ENCODE results near the gene COA1.
A peak's percentile ranks its signal among the peaks of the same experiment; 100 is the strongest.

COA1 gene

DNA sequence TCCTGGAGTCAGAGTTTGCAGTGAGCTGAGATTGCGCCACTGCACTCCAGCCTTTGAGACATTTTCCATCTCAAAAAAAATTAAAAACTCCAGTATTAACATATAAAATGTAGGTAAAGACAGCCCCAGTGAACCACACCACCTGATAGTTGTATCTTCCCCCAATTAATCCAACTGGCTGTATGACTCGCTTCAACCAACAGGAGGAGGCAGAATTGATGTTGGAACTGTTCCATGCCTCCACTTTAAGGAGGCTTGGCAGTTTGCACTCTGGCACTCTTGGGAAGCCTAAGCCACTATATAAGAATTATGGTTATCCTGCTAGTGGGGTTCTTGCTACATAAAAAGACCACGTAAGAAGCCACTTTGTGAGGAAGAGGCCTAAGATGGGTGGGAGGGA, 73.7 kb downstream of the COA1 start:
- H3K4me3 ChIP-seq (ENCODE audit: insufficient read depth, low read depth, low read length), result no peak overlapping the region
- no peaks in the 10 kb centered on the region for H3K9me3 ChIP-seq (ENCODE audit: control insufficient read depth, low read length)
- 93 to 97% methylated on average over 3 of the region's 3 CpGs for WGBS, 2 experiments
- no peak overlapping the region for H3K27ac ChIP-seq (ENCODE audit: insufficient read depth, low read depth, low read length, poor library complexity, severe bottlenecking)
- no peaks in the 10 kb centered on the region for H3K36me3 ChIP-seq (ENCODE audit: control insufficient read depth, insufficient read depth, low read length)
- H3K27me3 ChIP-seq (ENCODE audit: control insufficient read depth, insufficient read depth, low read length, poor library complexity, severe bottlenecking), result no peaks in the 10 kb centered on the region
- no peaks in the 10 kb centered on the region for H3K4me1 ChIP-seq (ENCODE audit: control insufficient read depth, insufficient read depth, low read length)

DNA sequence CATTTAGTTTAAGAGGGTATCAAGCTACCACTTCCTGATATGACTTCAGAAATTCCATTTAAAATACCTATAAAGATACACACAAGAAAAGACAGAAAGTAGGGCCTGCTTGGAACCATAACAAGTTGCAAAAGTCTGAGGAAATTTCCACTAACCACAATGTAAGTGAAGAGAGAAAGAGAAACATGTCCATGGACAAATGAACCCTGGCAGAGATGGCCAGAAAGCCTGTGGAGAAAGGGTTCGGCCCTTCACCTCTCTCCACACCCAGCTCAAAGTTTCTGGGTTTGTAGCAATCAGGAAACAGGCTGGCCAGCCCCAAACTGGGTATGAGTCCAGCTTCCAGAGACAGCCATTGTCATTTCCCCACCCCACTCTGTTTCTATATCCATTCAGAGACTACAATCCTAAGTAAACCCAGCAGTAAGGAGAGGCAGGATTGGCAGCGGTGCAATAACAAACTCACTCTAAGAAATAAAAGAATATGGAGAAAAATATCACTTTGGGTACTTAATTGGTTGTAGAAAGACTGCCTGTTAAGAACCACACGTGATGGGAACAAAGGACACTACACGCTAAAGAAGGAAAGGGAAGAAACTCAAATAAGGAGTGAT, 75.3 kb downstream of the COA1 start:
- Histone ChIP-seq H3K4me1 (ENCODE audit: control insufficient read depth, insufficient read depth, low read length) (no peaks in the 10 kb centered on the region), H3K36me3 (ENCODE audit: control insufficient read depth, insufficient read depth, low read length) (no peaks in the 10 kb centered on the region), H3K9me3 (ENCODE audit: control insufficient read depth, low read length) (no peaks in the 10 kb centered on the region), H3K27me3 (ENCODE audit: control insufficient read depth, insufficient read depth, low read length, poor library complexity, severe bottlenecking) (no peaks in the 10 kb centered on the region), H3K27ac (ENCODE audit: insufficient read depth, low read depth, low read length, poor library complexity, severe bottlenecking) (no peak overlapping the region), H3K4me3 (ENCODE audit: insufficient read depth, low read depth, low read length) (no peak overlapping the region)
- 88 to 94% methylated on average over 3 to 4 of the region's 4 CpGs for WGBS, 2 experiments

DNA sequence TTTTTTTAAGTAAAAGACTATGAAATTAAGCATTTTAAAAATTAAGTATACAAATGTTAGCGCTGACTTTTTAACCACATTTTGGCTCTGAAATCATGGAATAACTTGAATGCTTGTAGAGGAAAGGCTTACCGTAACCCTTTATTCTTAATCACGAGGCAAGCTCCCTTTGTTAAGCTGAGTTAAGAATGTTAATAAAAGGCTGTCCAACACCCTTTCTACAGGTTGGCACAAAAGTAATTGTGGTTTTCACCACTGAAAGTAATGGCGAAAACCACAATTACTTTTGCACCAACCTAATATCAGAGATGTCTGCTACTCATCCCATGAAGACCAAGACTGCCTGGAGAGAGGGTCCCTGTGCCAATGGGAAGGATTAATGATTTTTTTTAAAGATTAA, 75.9 kb downstream of the COA1 start:
- no peak overlapping the region for H3K4me3 ChIP-seq (ENCODE audit: insufficient read depth, low read depth, low read length)
- 93% methylated on average over 4 of the region's 4 CpGs for WGBS, 2 experiments
- H3K36me3 ChIP-seq (ENCODE audit: control insufficient read depth, insufficient read depth, low read length), result no peaks in the 10 kb centered on the region

DNA sequence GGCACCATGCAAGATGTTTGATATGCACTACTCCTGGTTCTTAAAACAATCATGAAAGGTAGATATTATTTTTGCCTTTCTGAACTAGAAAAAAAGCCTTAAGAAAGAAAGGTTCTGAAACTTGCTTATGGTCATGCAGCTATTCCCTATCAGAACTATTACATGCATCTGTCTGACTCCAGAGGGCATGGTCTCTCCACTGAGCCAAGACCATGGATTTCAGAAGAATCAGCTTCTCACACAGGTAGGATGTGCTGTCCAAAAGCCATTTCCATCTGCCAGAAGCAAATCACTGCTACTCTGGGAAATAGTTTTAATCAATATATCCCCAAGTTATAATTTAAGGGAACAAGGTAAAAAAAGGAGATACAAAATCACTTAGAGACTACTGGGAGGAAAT, 77.0 kb downstream of the COA1 start:
- H3K27ac ChIP-seq (ENCODE audit: insufficient read depth, low read depth, low read length, poor library complexity, severe bottlenecking), result no peak overlapping the region
- no peaks in the 10 kb centered on the region for H3K36me3 ChIP-seq (ENCODE audit: control insufficient read depth, insufficient read depth, low read length)
- H3K4me3 ChIP-seq (ENCODE audit: insufficient read depth, low read depth, low read length), result no peak overlapping the region
- H3K27me3 ChIP-seq (ENCODE audit: control insufficient read depth, insufficient read depth, low read length, poor library complexity, severe bottlenecking), result no peaks in the 10 kb centered on the region
- H3K9me3 ChIP-seq (ENCODE audit: control insufficient read depth, low read length), result no peaks in the 10 kb centered on the region
- H3K4me1 ChIP-seq (ENCODE audit: control insufficient read depth, insufficient read depth, low read length), result peaks cover 12% of the 10 kb centered on the region

More for the DNA sequence above, 75.9 kb downstream of the COA1 start:
- Histone ChIP-seq H3K27me3 (ENCODE audit: control insufficient read depth, insufficient read depth, low read length, poor library complexity, severe bottlenecking) (no peaks in the 10 kb centered on the region), H3K27ac (ENCODE audit: insufficient read depth, low read depth, low read length, poor library complexity, severe bottlenecking) (no peak overlapping the region), H3K4me1 (ENCODE audit: control insufficient read depth, insufficient read depth, low read length) (peaks cover 1% of the 10 kb centered on the region), H3K9me3 (ENCODE audit: control insufficient read depth, low read length) (no peaks in the 10 kb centered on the region)

DNA sequence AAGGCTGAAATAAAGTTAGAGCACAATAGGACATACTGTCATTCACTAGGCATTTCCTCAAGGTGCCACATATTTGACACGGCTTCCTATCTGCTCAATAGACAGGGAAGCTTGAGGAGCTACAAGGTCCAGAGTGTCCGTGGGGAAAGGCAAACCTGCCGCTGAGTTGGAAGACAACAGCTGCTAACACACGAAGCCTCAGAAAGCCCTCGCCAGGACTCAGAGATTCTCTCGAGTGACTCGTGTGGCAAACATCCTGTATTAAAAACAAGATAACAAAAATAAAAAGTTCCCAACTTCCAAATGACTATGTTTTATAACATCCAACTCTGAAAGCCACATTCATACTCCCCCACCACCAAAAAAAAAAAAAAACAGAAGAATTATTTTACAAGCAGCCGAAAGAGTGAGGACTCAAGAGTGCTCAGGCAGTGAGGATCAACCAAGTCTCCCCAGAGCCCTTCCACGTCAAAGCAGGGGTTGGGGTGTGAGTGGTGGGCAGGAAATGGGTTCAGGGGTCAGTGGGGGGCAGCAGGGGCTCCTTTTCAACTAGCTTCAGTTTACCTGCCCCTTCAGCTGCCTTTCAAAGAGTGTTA, 78.8 kb downstream of the COA1 start:
- Histone ChIP-seq H3K4me3 (ENCODE audit: insufficient read depth, low read depth, low read length) (no peak overlapping the region), H3K27ac (ENCODE audit: insufficient read depth, low read depth, low read length, poor library complexity, severe bottlenecking) (no peak overlapping the region), H3K27me3 (ENCODE audit: control insufficient read depth, insufficient read depth, low read length, poor library complexity, severe bottlenecking) (no peaks in the 10 kb centered on the region), H3K4me1 (ENCODE audit: control insufficient read depth, insufficient read depth, low read length) (peaks cover 24% of the 10 kb centered on the region), H3K36me3 (ENCODE audit: control insufficient read depth, insufficient read depth, low read length) (no peaks in the 10 kb centered on the region), H3K9me3 (ENCODE audit: control insufficient read depth, low read length) (no peaks in the 10 kb centered on the region)
- 88 to 90% methylated on average over 9 of the region's 9 CpGs for WGBS, 2 experiments

DNA sequence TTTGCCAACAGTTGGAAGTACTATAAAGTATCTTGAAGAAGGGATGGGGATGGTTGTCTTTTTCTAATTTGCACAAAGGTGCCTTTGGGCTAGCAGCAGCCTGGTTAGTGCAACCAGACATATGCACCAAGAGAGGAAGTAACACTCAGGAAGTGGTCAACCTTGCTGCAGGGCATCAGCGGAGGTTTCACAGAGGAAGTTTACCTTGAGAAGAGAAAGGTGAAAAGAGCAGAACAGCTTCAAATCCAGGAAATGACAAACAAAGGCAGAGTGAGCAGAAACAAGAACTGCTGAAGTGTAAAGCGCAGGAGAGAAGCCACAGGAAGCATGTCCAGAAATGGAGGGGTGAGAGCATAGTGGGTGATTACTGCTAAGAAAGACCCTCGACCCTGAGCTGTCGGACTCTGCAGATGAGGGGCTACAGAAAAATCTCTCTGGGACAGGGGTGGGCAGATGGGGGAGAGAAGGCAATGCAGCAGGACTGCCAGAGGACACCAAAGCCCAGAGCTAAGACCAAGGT, 79.5 kb downstream of the COA1 start:
- Histone ChIP-seq H3K27me3 (ENCODE audit: control insufficient read depth, insufficient read depth, low read length, poor library complexity, severe bottlenecking) (no peaks in the 10 kb centered on the region), H3K27ac (ENCODE audit: insufficient read depth, low read depth, low read length, poor library complexity, severe bottlenecking) (no peak overlapping the region), H3K4me3 (ENCODE audit: insufficient read depth, low read depth, low read length) (no peak overlapping the region), H3K4me1 (ENCODE audit: control insufficient read depth, insufficient read depth, low read length) (peaks cover 24% of the 10 kb centered on the region), H3K9me3 (ENCODE audit: control insufficient read depth, low read length) (no peaks in the 10 kb centered on the region), H3K36me3 (ENCODE audit: control insufficient read depth, insufficient read depth, low read length) (no peaks in the 10 kb centered on the region)
- 95% methylated on average over 4 of the region's 4 CpGs for WGBS, 2 experiments

DNA sequence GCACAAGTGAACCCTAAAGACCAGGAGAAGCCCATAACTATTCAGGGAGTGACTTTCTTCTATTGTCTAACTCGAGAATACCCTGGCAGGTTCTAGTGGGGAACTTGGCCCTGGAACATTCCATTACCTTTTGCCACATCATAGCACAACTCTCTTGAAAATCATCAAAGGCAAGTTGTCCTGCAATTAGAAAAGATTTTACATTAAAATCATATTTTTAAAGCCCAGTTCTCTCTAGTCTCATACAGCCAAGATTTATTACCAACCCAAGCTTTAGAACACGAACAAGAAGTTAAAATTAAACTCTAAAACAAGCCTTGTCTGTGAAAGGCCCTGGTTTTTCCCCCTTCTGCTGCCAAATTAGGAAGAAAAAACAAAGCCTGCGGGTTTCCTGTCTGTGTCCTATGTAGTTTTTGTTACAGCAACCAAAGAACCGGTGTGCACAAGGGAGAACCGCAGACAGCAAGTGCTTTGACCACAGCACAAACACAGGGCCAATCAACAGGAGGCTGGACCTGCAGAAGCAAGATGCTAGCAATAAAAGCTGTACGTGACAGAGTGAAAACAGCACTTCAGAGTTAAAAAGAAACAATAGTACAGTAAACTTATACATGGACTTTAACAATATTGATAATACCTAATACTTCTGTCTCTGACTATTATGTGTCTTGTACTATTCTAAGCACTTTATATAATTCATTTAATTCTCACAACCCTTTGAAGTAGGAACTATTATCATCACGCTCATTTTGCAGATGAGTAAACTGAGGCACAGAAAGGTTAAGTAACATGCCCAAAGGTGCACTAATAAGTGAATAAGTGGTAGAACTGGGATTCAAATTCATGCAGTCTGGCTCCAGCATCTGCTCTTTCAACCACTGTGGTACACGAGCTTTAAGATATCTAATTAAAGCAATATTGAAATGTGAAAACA, 80.6 kb downstream of the COA1 start:
- peaks cover 24% of the 10 kb centered on the region for H3K4me1 ChIP-seq (ENCODE audit: control insufficient read depth, insufficient read depth, low read length)
- H3K36me3 ChIP-seq (ENCODE audit: control insufficient read depth, insufficient read depth, low read length), result peaks cover under 1% of the 10 kb centered on the region
- 82 to 83% methylated on average over 8 of the region's 8 CpGs for WGBS, 2 experiments
- H3K27ac ChIP-seq (ENCODE audit: insufficient read depth, low read depth, low read length, poor library complexity, severe bottlenecking), result peak overlapping the region; percentile 18
- H3K9me3 ChIP-seq (ENCODE audit: control insufficient read depth, low read length), result no peaks in the 10 kb centered on the region
- H3K4me3 ChIP-seq (ENCODE audit: insufficient read depth, low read depth, low read length), result no peak overlapping the region
- no peaks in the 10 kb centered on the region for H3K27me3 ChIP-seq (ENCODE audit: control insufficient read depth, insufficient read depth, low read length, poor library complexity, severe bottlenecking)

DNA sequence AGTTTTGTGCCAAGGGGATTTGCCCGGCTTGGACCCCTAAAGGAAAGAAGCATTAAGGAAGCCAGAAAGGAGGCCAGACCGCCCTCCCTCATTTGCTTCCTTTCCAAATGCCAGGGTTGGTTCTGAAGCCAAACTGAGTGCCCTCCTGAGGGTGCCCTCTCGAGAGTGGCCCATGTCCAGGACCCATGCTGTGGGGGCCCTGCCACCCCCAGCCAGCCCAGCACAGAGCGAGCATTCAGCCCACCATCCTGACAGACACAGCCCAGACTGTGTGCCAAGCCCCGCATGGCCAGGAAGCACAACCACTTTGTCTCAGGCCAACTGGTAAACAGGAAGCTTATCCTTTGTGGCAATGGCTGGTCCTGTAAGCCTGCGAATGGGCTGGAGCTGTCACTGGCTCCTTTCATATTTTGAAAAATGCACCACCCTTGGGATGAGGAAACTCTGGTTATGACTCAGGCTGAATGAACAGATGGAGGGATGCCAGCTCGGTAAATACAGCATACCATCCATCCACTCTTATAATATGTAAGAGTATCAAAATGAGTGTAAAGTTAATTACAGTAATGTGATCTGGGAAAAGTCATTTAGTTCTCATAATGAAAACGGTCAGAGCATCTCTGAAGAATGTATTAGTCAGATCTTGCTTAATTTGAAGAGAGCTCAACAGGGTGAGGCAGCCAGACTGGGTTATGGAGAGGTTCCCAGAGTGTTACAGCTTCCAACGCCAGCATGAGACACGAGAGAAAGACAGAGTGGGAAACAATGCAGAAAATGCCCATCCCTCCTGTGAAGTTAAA, 81.5 kb downstream of the COA1 start:
- Histone ChIP-seq H3K4me3 (ENCODE audit: insufficient read depth, low read depth, low read length) (no peak overlapping the region), H3K9me3 (ENCODE audit: control insufficient read depth, low read length) (no peaks in the 10 kb centered on the region), H3K4me1 (ENCODE audit: control insufficient read depth, insufficient read depth, low read length) (peaks cover 24% of the 10 kb centered on the region), H3K27ac (ENCODE audit: insufficient read depth, low read depth, low read length, poor library complexity, severe bottlenecking) (peak overlapping the region; percentile 70), H3K27me3 (ENCODE audit: control insufficient read depth, insufficient read depth, low read length, poor library complexity, severe bottlenecking) (no peaks in the 10 kb centered on the region), H3K36me3 (ENCODE audit: control insufficient read depth, insufficient read depth, low read length) (peaks cover 8% of the 10 kb centered on the region)
- 68 to 73% methylated on average over 9 of the region's 10 CpGs for WGBS, 2 experiments

DNA sequence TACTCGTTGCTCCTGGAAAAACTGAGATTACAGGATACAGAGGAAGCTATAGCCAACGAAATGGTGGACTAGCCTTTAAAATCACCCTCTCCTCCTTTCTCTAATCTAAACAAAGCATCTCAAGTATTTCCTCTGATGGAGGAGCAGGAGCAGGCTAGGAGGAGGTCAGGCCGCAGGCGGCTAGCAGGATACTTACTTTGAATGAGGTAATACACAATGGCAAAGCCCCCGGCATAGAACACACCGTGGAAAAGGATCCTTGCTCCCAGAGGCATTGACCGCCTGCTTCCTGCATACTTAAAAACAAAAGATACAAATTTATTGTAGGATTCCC, 82.0 kb downstream of the COA1 start:
- Histone ChIP-seq H3K36me3 (ENCODE audit: control insufficient read depth, insufficient read depth, low read length) (peaks cover 8% of the 10 kb centered on the region), H3K27ac (ENCODE audit: insufficient read depth, low read depth, low read length, poor library complexity, severe bottlenecking) (peak overlapping the region; percentile 70), H3K27me3 (ENCODE audit: control insufficient read depth, insufficient read depth, low read length, poor library complexity, severe bottlenecking) (no peaks in the 10 kb centered on the region), H3K4me3 (ENCODE audit: insufficient read depth, low read depth, low read length) (no peak overlapping the region), H3K4me1 (ENCODE audit: control insufficient read depth, insufficient read depth, low read length) (peaks cover 24% of the 10 kb centered on the region), H3K9me3 (ENCODE audit: control insufficient read depth, low read length) (no peaks in the 10 kb centered on the region)
- 20% methylated on average over 7 of the region's 7 CpGs for WGBS, 2 experiments

All from ectodermal cell (in vitro differentiated cells).